GM12878 (cell line): ENCODE results near the gene PROCA1. TPM values are rescaled to one million over a fixed set of nuclear protein-coding genes. Genes with fewer than 3 reads are reported as not detected.

Experiments
- ATAC-seq: fragments of 200-7000 bp; cut with Tn5 transposase; 3 replicates; pipeline ENCODE4 v1.9.1; 2020; ENCODE audit warnings: mild to moderate bottlenecking, moderate library complexity
- BruUV-seq: library from RNA; stranded (reverse); fragments of 400-500 nt; replicated peaks from 2 replicates; lab custom pipeline; 2021; lab: Mats Ljungman, UMichigan
- CTCF ChIA-PET: fragments of 300-600 bp; sonication (Branson Sonifier 250); formaldehyde crosslinking; extraction: SDS; loops from one replicate; lab custom pipeline; 2021; ENCODE audit warnings: inconsistent platforms; lab: Yijun Ruan, JAX
- POLR2A ChIA-PET: fragments of 350-600 bp; formaldehyde crosslinking; extraction: SDS; loops from one replicate; lab custom pipeline; 2021; ENCODE audit warnings: inconsistent platforms; lab: Charles Lee
- RAD21 ChIA-PET: fragments of 300-600 bp; sonication (Branson Sonifier 250); formaldehyde crosslinking; loops from one replicate; lab custom pipeline; 2023; ENCODE audit warnings: antibody characterized with exemption; ENCODE audit not compliant: unreplicated experiment; lab: Charles Lee
- SMC1A ChIA-PET: fragments of 300-600 bp; sonication (Branson Sonifier 250); formaldehyde crosslinking; loops from one replicate; lab custom pipeline; 2023; ENCODE audit not compliant: unreplicated experiment, uncharacterized antibody; lab: Charles Lee
- DNase-seq: peaks from one replicate; pipeline ENCODE4 v3.0.0-alpha.2; 2011; ENCODE audit warnings: low read depth, low spot score
- FAIRE-seq: peaks from 3 replicates; lab custom pipeline; 2011; peaks lifted over from hg19 to GRCh38; lab: Jason Lieb, UNC
- H2AFZ ChIP-seq: 2 replicates; pipeline ENCODE4 v1.6.0; 2011; ENCODE audit warnings: low read depth, low read length, control low read depth; ENCODE audit not compliant: control insufficient read depth
- H3K27ac ChIP-seq: 2 replicates; pipeline ENCODE4 v1.5.1; 2011; ENCODE audit warnings: control low read depth; ENCODE audit not compliant: control insufficient read depth, insufficient read depth
- H3K27me3 ChIP-seq, 2 experiments: replicated peaks in 1 of 2; 2 replicates each; pipeline versions ENCODE4 v1.6.0 to v1.6.1; 2011; ENCODE audit warnings: low read length in 1 of 2; ENCODE audit not compliant: control insufficient read depth in 2 of 2, insufficient read depth in 2 of 2
- H3K36me3 ChIP-seq, 2 experiments: 2 replicates each; pipeline ENCODE4 v1.5.1; 2011; ENCODE audit warnings: low read length in 1 of 2; ENCODE audit not compliant: control insufficient read depth in 2 of 2, insufficient read depth in 2 of 2
- H3K4me1 ChIP-seq: 2 replicates; pipeline ENCODE4 v1.6.1; 2011; ENCODE audit warnings: mild to moderate bottlenecking, low read length, moderate library complexity, mixed read lengths; ENCODE audit not compliant: control insufficient read depth, insufficient read depth
- H3K4me2 ChIP-seq: 2 replicates; pipeline ENCODE4 v1.6.0; 2011; ENCODE audit warnings: control low read depth; ENCODE audit not compliant: control insufficient read depth, insufficient read depth
- H3K4me3 ChIP-seq: fragments of 200-600 bp; sonication (generic); 2 replicates; pipeline ENCODE4 v1.5.1; 2016
- H3K79me2 ChIP-seq: 2 replicates; pipeline ENCODE4 v1.6.0; 2011; ENCODE audit warnings: low read length; ENCODE audit not compliant: control insufficient read depth, insufficient read depth
- H3K9ac ChIP-seq: 2 replicates; pipeline ENCODE4 v1.8.0; 2011; ENCODE audit warnings: low read length, control low read depth, mixed read lengths; ENCODE audit not compliant: control insufficient read depth, insufficient read depth
- H3K9me3 ChIP-seq: replicated peaks from 3 replicates; pipeline ENCODE4 v1.5.1; 2011; ENCODE audit warnings: mild to moderate bottlenecking, low read length; ENCODE audit not compliant: control insufficient read depth, insufficient read depth
- H4K20me1 ChIP-seq: 2 replicates; pipeline ENCODE4 v1.6.0; 2011; ENCODE audit not compliant: control insufficient read depth, insufficient read depth
- CBFB ChIP-seq: IDR thresholded peaks from 2 replicates; pipeline ENCODE4 v1.6.1; 2016; ENCODE audit warnings: antibody characterized with exemption, low read depth
- ESRRA ChIP-seq: IDR thresholded peaks from 2 replicates; pipeline ENCODE4 v1.6.1; 2012; ENCODE audit warnings: mild to moderate bottlenecking, low read length, improper control_type of control experiment
- GATAD2B ChIP-seq: fragments of 450-650 bp; conservative IDR thresholded peaks from 2 replicates; pipeline ENCODE4 v1.6.1; 2017; ENCODE audit warnings: low read depth, mild to moderate bottlenecking, moderate library complexity
- HDAC6 ChIP-seq: fragments of 200-600 bp; sonication (generic); IDR thresholded peaks from one replicate; pipeline ENCODE4 v1.8.0; 2017; ENCODE audit warnings: antibody characterized with exemption; ENCODE audit not compliant: unreplicated experiment
- IKZF1 ChIP-seq: fragments of 450-650 bp; conservative IDR thresholded peaks from 2 replicates; pipeline ENCODE4 v1.6.1; 2017; ENCODE audit warnings: antibody characterized with exemption, mild to moderate bottlenecking
- JUNB ChIP-seq: IDR thresholded peaks from 2 replicates; pipeline ENCODE4 v1.6.1; 2016; ENCODE audit warnings: antibody characterized with exemption, mild to moderate bottlenecking
- MTA3 ChIP-seq: IDR thresholded peaks from 2 replicates; pipeline ENCODE4 v1.6.1; 2012; ENCODE audit warnings: low read length, inconsistent platforms, borderline replicate concordance
- WGBS: methylation state at CpG from one replicate; pipeline ENCODE4 v1.1.6; 2016; ENCODE audit warnings: low lambda C conversion rate; ENCODE audit not compliant: insufficient replicate concordance, insufficient coverage; ENCODE audit errors: missing lambda C conversion rate; 5-methylcytosine and 5-hydroxymethylcytosine counted together
- in situ Hi-C: fragments of 300-500 bp; cut with MboI; formaldehyde crosslinking; loops from 9 replicates; pipeline ENCODE4 v1.14.3; 2018; ENCODE audit warnings: mixed read lengths
- intact Hi-C: fragments of 100-400 bp; cut with micrococcal nuclease; formaldehyde crosslinking; loops from one replicate; pipeline ENCODE4 v1.14.2; 2022; ENCODE audit not compliant: unreplicated experiment
- polyA plus RNA-seq, 11 experiments: library from polyadenylated mRNA; depleted of rRNA in 4 of 11; unstranded in 6 of 11; stranded (reverse) in 5 of 11; fragments of >200 nt; fragmentation: Nextera tagmentation in 4 of 11; fragmentation: Illumina TruSeq in 1 of 11; extraction: Ambion mirVana in 4 of 11; extraction: Trizol in 1 of 11; gene quantifications; 1 replicate in 1 of 11; 2 replicates in 10 of 11; pipeline versions ENCODE4 v1.2.1 to v1.2.3, GENCODE V29; 2011 to 2016; ENCODE audit warnings: inconsistent platforms in 2 of 11, missing spikeins in 2 of 11, low read depth in 1 of 11
- total RNA-seq, 4 experiments: library from RNA; depleted of rRNA in 3 of 4; stranded (reverse); fragments of >200 nt in 3 of 4; fragmentation: Illumina TruSeq in 1 of 4; extraction: Trizol in 1 of 4; gene quantifications; 2 replicates each; pipeline versions ENCODE4 v1.2.1 to v1.2.3, GENCODE V29; 2013 to 2021
- TF ChIP-seq, protein P1 (sequence below): fragments of 450-650 bp; IDR thresholded peaks from 2 replicates; pipeline ENCODE4 v1.6.1; 2017; ENCODE audit warnings: low read depth, mild to moderate bottlenecking, moderate library complexity
- TF ChIP-seq, protein P2 (sequence below): IDR thresholded peaks from 2 replicates; pipeline ENCODE4 v1.6.1; 2012; ENCODE audit warnings: low read depth, low read length, improper control_type of control experiment
- TF ChIP-seq, protein P3 (sequence below): fragments of 450-650 bp; IDR thresholded peaks from 2 replicates; pipeline ENCODE4 v1.6.1; 2017; ENCODE audit warnings: mild to moderate bottlenecking, low read depth, inconsistent platforms; ENCODE audit not compliant: poor library complexity, severe bottlenecking
- TF ChIP-seq, protein P4 (sequence below): IDR thresholded peaks from 2 replicates; pipeline ENCODE4 v1.6.1; 2011; ENCODE audit warnings: low read depth, low read length, improper control_type of control experiment, borderline replicate concordance
- TF ChIP-seq, protein P5 (sequence below): fragments of 450-650 bp; IDR thresholded peaks from 2 replicates; pipeline ENCODE4 v1.6.1; 2017; ENCODE audit warnings: mild to moderate bottlenecking, moderate library complexity

Gene PROCA1
- total and polyA plus RNA-seq, 10 of the 15 experiments (the other 5 are each of a cell fraction or from before 2014, with no cell fraction given) = 0.35 to 4.8 (median 1.4) TPM

DNA sequence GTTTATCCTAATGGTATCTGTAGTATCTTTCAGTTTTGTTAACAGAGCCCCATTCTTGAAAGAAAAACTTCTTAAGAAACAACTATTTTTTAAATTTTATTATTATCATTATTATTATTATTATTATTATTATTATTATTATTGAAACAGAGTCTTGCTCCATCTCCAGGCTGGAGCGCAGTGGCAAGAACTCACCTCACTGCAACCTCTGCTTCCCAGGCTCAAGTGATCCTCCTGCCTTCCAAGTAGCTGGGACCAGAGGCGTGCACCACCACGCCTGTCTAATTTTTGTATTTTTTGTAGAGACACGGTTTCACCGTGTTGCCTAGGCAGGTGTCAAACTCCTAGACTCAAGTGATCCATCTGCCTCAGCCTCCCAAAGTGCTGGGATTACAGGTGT is 26.3 kb downstream of the PROCA1 start:
- no peak for FAIRE-seq
- ChIA-PET CTCF (no interaction called here), RAD21 (no interaction called here), POLR2A (no interaction called here), SMC1A (no interaction called here)
- no TSS peak for BruUV-seq
- no peaks in the 10 kb centered on the region for H3K9me3 ChIP-seq
- no peak for DNase-seq
- no peak overlapping the region for H3K4me2 ChIP-seq
- no peak overlapping the region for H3K27ac ChIP-seq
- H3K36me3 ChIP-seq = peaks cover 35 to 64% of the 10 kb centered on the region in 2 experiments
- no peaks in the 10 kb centered on the region for H3K27me3 ChIP-seq
- ATAC-seq = no peak
- no peaks in the 10 kb centered on the region for H3K79me2 ChIP-seq
- no peaks in the 10 kb centered on the region; the same call in 1 of the 2 replicates for H4K20me1 ChIP-seq
- no peaks in the 10 kb centered on the region for H3K4me1 ChIP-seq
- in situ Hi-C loops = no loop called here
- no peak overlapping the region for H3K9ac ChIP-seq
- intact Hi-C loops = no loop called here
- no peak overlapping the region for H3K4me3 ChIP-seq
- WGBS = 93% methylated on average over 5 of the region's 5 CpGs
- H2AFZ ChIP-seq = no peak overlapping the region
- TF ChIP-seq, protein P1, sequence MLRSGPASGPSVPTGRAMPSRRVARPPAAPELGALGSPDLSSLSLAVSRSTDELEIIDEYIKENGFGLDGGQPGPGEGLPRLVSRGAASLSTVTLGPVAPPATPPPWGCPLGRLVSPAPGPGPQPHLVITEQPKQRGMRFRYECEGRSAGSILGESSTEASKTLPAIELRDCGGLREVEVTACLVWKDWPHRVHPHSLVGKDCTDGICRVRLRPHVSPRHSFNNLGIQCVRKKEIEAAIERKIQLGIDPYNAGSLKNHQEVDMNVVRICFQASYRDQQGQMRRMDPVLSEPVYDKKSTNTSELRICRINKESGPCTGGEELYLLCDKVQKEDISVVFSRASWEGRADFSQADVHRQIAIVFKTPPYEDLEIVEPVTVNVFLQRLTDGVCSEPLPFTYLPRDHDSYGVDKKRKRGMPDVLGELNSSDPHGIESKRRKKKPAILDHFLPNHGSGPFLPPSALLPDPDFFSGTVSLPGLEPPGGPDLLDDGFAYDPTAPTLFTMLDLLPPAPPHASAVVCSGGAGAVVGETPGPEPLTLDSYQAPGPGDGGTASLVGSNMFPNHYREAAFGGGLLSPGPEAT = no peak
- TF ChIP-seq CBFB = no peak
- no peak for TF ChIP-seq ESRRA
- TF ChIP-seq, protein P2, sequence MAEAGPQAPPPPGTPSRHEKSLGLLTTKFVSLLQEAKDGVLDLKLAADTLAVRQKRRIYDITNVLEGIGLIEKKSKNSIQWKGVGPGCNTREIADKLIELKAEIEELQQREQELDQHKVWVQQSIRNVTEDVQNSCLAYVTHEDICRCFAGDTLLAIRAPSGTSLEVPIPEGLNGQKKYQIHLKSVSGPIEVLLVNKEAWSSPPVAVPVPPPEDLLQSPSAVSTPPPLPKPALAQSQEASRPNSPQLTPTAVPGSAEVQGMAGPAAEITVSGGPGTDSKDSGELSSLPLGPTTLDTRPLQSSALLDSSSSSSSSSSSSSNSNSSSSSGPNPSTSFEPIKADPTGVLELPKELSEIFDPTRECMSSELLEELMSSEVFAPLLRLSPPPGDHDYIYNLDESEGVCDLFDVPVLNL = no peak
- TF ChIP-seq JUNB = no peak
- TF ChIP-seq MTA3 = no peak
- TF ChIP-seq IKZF1 = no peak
- TF ChIP-seq, protein P3, sequence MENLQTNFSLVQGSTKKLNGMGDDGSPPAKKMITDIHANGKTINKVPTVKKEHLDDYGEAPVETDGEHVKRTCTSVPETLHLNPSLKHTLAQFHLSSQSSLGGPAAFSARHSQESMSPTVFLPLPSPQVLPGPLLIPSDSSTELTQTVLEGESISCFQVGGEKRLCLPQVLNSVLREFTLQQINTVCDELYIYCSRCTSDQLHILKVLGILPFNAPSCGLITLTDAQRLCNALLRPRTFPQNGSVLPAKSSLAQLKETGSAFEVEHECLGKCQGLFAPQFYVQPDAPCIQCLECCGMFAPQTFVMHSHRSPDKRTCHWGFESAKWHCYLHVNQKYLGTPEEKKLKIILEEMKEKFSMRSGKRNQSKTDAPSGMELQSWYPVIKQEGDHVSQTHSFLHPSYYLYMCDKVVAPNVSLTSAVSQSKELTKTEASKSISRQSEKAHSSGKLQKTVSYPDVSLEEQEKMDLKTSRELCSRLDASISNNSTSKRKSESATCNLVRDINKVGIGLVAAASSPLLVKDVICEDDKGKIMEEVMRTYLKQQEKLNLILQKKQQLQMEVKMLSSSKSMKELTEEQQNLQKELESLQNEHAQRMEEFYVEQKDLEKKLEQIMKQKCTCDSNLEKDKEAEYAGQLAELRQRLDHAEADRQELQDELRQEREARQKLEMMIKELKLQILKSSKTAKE = no peak
- TF ChIP-seq, protein P4, sequence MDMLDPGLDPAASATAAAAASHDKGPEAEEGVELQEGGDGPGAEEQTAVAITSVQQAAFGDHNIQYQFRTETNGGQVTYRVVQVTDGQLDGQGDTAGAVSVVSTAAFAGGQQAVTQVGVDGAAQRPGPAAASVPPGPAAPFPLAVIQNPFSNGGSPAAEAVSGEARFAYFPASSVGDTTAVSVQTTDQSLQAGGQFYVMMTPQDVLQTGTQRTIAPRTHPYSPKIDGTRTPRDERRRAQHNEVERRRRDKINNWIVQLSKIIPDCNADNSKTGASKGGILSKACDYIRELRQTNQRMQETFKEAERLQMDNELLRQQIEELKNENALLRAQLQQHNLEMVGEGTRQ = no peak
- TF ChIP-seq, protein P5, sequence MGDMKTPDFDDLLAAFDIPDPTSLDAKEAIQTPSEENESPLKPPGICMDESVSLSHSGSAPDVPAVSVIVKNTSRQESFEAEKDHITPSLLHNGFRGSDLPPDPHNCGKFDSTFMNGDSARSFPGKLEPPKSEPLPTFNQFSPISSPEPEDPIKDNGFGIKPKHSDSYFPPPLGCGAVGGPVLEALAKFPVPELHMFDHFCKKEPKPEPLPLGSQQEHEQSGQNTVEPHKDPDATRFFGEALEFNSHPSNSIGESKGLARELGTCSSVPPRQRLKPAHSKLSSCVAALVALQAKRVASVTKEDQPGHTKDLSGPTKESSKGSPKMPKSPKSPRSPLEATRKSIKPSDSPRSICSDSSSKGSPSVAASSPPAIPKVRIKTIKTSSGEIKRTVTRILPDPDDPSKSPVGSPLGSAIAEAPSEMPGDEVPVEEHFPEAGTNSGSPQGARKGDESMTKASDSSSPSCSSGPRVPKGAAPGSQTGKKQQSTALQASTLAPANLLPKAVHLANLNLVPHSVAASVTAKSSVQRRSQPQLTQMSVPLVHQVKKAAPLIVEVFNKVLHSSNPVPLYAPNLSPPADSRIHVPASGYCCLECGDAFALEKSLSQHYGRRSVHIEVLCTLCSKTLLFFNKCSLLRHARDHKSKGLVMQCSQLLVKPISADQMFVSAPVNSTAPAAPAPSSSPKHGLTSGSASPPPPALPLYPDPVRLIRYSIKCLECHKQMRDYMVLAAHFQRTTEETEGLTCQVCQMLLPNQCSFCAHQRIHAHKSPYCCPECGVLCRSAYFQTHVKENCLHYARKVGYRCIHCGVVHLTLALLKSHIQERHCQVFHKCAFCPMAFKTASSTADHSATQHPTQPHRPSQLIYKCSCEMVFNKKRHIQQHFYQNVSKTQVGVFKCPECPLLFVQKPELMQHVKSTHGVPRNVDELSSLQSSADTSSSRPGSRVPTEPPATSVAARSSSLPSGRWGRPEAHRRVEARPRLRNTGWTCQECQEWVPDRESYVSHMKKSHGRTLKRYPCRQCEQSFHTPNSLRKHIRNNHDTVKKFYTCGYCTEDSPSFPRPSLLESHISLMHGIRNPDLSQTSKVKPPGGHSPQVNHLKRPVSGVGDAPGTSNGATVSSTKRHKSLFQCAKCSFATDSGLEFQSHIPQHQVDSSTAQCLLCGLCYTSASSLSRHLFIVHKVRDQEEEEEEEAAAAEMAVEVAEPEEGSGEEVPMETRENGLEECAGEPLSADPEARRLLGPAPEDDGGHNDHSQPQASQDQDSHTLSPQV = no peak
- TF ChIP-seq HDAC6 = no peak
- no peak for TF ChIP-seq GATAD2B
